Measurements from ENCODE around the gene RAD51D. TPM values are rescaled to one million over a fixed set of nuclear protein-coding genes. Genes with fewer than 3 reads are reported as not detected.
"Not testable (repeated sequence)": the region's sequence is repeated elsewhere in the genome, so short reads cannot be mapped to it uniquely, and the experiment has no call there.

Gene RAD51D
- total RNA-seq, 1 donor from 2014 or later = 3.7 TPM

DNA sequence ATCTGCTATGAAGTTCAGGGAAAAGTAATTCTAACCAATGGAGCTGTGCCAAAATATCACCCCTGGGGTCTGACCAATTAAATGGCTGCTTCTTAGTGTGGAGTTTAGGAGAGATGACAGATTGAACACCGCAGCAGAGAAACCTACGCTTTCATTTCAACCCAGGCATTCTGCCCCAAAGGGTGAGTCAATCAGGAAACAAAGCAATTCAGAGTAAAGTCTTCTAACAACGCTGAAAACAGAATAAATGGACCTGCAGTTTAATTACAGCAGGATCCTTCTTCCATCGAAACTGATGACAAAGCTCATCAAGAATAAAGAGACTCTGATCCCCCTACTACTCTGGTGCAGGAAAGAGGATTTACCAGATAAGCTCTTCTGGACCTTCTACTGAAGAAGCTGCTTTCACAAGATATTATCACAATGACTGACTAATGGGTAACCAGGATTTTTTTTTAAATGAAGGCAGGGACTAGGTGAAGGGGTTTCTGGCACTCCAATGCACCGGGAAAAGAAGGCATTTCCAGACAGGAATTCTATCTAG lies 72.8 kb downstream of the RAD51D start:
- H3K27me3 ChIP-seq (ENCODE audit: control insufficient read depth in 3 of 3, insufficient read depth in 3 of 3, low read length in 3 of 3) = no peaks in the 10 kb centered on the region
- no peaks in the 10 kb centered on the region for H3K9me3 ChIP-seq (ENCODE audit: control insufficient read depth in 3 of 3, low read length in 3 of 3)
- H3K36me3 ChIP-seq (ENCODE audit: control insufficient read depth in 3 of 3, insufficient read depth in 3 of 3, low read length in 3 of 3) = no peaks in the 10 kb centered on the region
- H3K9ac ChIP-seq (ENCODE audit: low read depth in 1 of 3, low read length in 3 of 3) = no peak overlapping the region
- no peak overlapping the region for H3K4me3 ChIP-seq (ENCODE audit: low read length in 3 of 3)
- H3K4me1 ChIP-seq (ENCODE audit: control insufficient read depth in 3 of 3, insufficient read depth in 3 of 3, low read length in 3 of 3) = peaks cover 3 to 9% (median 6%) of the 10 kb centered on the region in 3 donors
- H3K27ac ChIP-seq (ENCODE audit: low read depth, low read length) = no peak overlapping the region

GRCh38 chr17:35046245-35046644 lies 73.4 kb downstream of the RAD51D start:
- Histone ChIP-seq H3K27me3 (ENCODE audit: control insufficient read depth in 3 of 3, insufficient read depth in 3 of 3, low read length in 3 of 3) (no peaks in the 10 kb centered on the region), H3K9ac (ENCODE audit: low read depth in 1 of 3, low read length in 3 of 3) (no peak overlapping the region), H3K9me3 (ENCODE audit: control insufficient read depth in 3 of 3, low read length in 3 of 3) (no peaks in the 10 kb centered on the region), H3K36me3 (ENCODE audit: control insufficient read depth in 3 of 3, insufficient read depth in 3 of 3, low read length in 3 of 3) (no peaks in the 10 kb centered on the region), H3K4me1 (ENCODE audit: control insufficient read depth in 3 of 3, insufficient read depth in 3 of 3, low read length in 3 of 3) (peaks cover 2 to 5% (median 4%) of the 10 kb centered on the region in 3 donors), H3K27ac (ENCODE audit: low read depth, low read length) (no peak overlapping the region), H3K4me3 (ENCODE audit: low read length in 3 of 3) (no peak overlapping the region)

DNA sequence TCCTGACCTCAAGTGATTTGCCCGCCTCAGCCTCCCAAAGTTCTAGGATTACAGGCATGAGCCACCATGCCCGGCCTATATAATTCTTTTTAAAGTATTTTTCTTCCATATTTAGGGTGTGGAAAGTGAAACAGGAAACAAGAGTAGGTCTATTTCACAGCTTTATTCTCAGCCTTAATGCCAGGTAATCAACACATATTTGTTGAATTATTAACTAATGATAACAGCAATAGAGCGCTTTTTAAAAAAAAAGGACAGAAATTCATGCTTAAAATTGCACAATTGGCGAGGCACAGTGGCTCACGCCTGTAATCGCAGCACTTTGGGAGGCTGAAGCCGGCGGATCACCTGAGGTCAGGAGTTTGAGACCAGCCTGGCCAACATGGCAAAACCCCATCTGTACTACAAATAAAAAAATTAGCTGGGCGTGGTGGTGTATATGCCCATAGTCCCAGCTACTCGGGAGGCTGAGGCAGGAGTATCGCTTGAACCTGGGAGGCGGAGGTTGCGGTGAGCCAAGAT lies 74.1 kb downstream of the RAD51D start:
- H3K4me3 ChIP-seq (ENCODE audit: low read length in 3 of 3); H3K36me3 ChIP-seq (ENCODE audit: control insufficient read depth in 3 of 3, insufficient read depth in 3 of 3, low read length in 3 of 3); H3K27ac ChIP-seq (ENCODE audit: low read depth, low read length); H3K27me3 ChIP-seq (ENCODE audit: control insufficient read depth in 3 of 3, insufficient read depth in 3 of 3, low read length in 3 of 3); H3K9ac ChIP-seq (ENCODE audit: low read depth in 1 of 3, low read length in 3 of 3); H3K9me3 ChIP-seq (ENCODE audit: control insufficient read depth in 3 of 3, low read length in 3 of 3); H3K4me1 ChIP-seq (ENCODE audit: control insufficient read depth in 3 of 3, insufficient read depth in 3 of 3, low read length in 3 of 3): not testable (repeated sequence)

DNA sequence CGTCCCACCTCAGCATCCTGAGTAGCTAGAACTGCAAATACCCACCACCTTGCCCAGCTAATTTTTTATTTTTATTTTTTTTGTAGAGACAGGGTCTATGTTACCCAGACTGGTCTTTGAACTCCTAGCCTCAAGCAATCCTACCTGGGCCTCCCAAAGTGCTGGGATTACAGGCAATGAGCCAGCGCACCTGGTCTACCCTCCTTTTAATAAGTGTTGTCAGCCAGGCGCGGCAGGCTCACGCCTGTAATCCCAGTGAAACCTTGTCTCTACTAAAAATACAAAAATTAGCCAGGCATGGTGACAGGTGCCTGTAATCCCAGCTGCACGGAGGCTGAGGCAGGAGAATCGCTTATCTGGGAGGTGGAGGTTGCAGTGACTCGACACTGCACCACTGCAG lies 75.5 kb downstream of the RAD51D start:
- Histone ChIP-seq H3K4me1 (ENCODE audit: control insufficient read depth in 3 of 3, insufficient read depth in 3 of 3, low read length in 3 of 3) (no peaks in the 10 kb centered on the region), H3K27ac (ENCODE audit: low read depth, low read length) (no peak overlapping the region), H3K27me3 (ENCODE audit: control insufficient read depth in 3 of 3, insufficient read depth in 3 of 3, low read length in 3 of 3) (no peaks in the 10 kb centered on the region), H3K9ac (ENCODE audit: low read depth in 1 of 3, low read length in 3 of 3) (no peak overlapping the region), H3K36me3 (ENCODE audit: control insufficient read depth in 3 of 3, insufficient read depth in 3 of 3, low read length in 3 of 3) (peaks cover 0 to 3% (median 0%) of the 10 kb centered on the region in 3 donors), H3K9me3 (ENCODE audit: control insufficient read depth in 3 of 3, low read length in 3 of 3) (no peaks in the 10 kb centered on the region), H3K4me3 (ENCODE audit: low read length in 3 of 3) (no peak overlapping the region)

Small RNAs within 50 kb of the gene (small RNA-seq; reads per million reads assigned to genes)
- gene AC004223.1 (not detected), gene RNU6-840P (not detected)

Other genes starting within 250 kb of the RAD51D start
- gene CCT6B, start 158.4 kb downstream of the RAD51D start, total RNA-seq = 3.1 TPM
- gene ZNF830, start 158.3 kb downstream of the RAD51D start, total RNA-seq = 15.1 TPM
- 36.5 TPM for gene LIG3, start 139.3 kb downstream of the RAD51D start, total RNA-seq
- gene RFFL, start 56.2 kb downstream of the RAD51D start, total RNA-seq = 2.1 TPM
- not detected for gene FNDC8, start 1.8 kb upstream of the RAD51D start, total RNA-seq
- gene NLE1, start 22.4 kb upstream of the RAD51D start, total RNA-seq = 13.6 TPM
- 146 TPM for gene UNC45B, start 28.0 kb upstream of the RAD51D start, total RNA-seq
- gene SLC35G3, start 74.5 kb upstream of the RAD51D start, total RNA-seq = not detected
- gene SLFN5, start 123.2 kb upstream of the RAD51D start, total RNA-seq = 6.3 TPM

Measured in skeletal muscle tissue (tissue), 5 donors.